Upper lobe of right lung (tissue), 1 donor: ENCODE data around the gene HMGCS2. TPM values are rescaled to one million over a fixed set of nuclear protein-coding genes. Genes with fewer than 3 reads are reported as not detected.

Experiments
- ATAC-seq: fragments of 200-7000 bp; cut with Tn5 transposase; one replicate; pipeline ENCODE4 v1.9.1; 2020; ENCODE audit warnings: mild to moderate bottlenecking, moderate library complexity
- DNase-seq: peaks from one replicate; pipeline ENCODE4 v3.0.0-alpha.2; 2020
- H3K27ac ChIP-seq: fragments of 200-600 bp; one replicate; pipeline ENCODE4 v1.8.0; 2022
- H3K27me3 ChIP-seq: fragments of 200-600 bp; one replicate; pipeline ENCODE4 v1.8.0; 2022; ENCODE audit warnings: mild to moderate bottlenecking
- H3K36me3 ChIP-seq: fragments of 200-600 bp; one replicate; pipeline ENCODE4 v1.8.0; 2022
- H3K4me1 ChIP-seq: fragments of 200-600 bp; one replicate; pipeline ENCODE4 v1.8.0; 2022
- H3K4me3 ChIP-seq: fragments of 200-600 bp; one replicate; pipeline ENCODE4 v1.8.0; 2022; ENCODE audit warnings: mild to moderate bottlenecking
- H3K9me3 ChIP-seq: fragments of 200-600 bp; one replicate; pipeline ENCODE4 v1.8.0; 2022
- intact Hi-C: fragments of 100-400 bp; cut with DNase I; formaldehyde crosslinking; loops from one replicate; pipeline ENCODE4 v1.11.0; 2022
- total RNA-seq: library from RNA; stranded (reverse); fragmentation: NEBNext Ultra II Directional; extraction: Animal tissue kit (Norgen Biotek cat#: 25700); gene quantifications from one replicate; pipeline ENCODE4 v1.2.1, GENCODE V29; 2021
- TF ChIP-seq, protein P1 (sequence below): fragments of 200-600 bp; IDR thresholded peaks from one replicate; pipeline ENCODE4 v1.8.0; 2022; ENCODE audit warnings: antibody characterized with exemption
- donor health status: DM: no; HTN: yes; CAD: no; lungs with severe emphysema.

The HMGCS2 gene
- total RNA-seq, 1 donor from 2014 or later: not detected

DNA sequence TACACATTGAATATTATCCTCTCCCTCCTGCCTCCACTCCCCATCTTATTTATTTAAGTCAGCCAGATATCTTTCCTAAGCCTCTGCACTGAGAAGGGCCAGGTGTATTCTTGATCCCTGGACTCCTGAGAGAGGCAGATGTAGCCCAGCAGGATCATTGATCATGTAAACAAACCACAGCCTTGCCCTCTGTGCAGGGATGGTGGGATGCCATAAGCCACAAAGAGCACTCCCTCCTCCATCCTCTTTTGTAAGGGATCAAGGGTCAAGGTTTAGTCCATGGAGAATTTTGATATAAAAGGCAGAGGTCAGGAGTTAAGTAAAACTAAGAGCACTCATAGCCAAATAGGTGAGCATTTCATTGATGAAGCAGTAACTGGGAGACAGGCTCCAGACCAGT, 39.7 kb downstream of the HMGCS2 start:
- TF ChIP-seq, protein P1, sequence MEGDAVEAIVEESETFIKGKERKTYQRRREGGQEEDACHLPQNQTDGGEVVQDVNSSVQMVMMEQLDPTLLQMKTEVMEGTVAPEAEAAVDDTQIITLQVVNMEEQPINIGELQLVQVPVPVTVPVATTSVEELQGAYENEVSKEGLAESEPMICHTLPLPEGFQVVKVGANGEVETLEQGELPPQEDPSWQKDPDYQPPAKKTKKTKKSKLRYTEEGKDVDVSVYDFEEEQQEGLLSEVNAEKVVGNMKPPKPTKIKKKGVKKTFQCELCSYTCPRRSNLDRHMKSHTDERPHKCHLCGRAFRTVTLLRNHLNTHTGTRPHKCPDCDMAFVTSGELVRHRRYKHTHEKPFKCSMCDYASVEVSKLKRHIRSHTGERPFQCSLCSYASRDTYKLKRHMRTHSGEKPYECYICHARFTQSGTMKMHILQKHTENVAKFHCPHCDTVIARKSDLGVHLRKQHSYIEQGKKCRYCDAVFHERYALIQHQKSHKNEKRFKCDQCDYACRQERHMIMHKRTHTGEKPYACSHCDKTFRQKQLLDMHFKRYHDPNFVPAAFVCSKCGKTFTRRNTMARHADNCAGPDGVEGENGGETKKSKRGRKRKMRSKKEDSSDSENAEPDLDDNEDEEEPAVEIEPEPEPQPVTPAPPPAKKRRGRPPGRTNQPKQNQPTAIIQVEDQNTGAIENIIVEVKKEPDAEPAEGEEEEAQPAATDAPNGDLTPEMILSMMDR: no peak
- DNase-seq (no peak), ATAC-seq (no peak)
- intact Hi-C loops: no loop called here
- Histone ChIP-seq H3K27ac (no peak overlapping the region), H3K9me3 (no peaks in the 10 kb centered on the region), H3K4me3 (no peak overlapping the region), H3K27me3 (no peaks in the 10 kb centered on the region), H3K36me3 (no peaks in the 10 kb centered on the region), H3K4me1 (no peaks in the 10 kb centered on the region)

GRCh38 chr1:119727991-119728390, 40.7 kb downstream of the HMGCS2 start:
- H3K4me1 ChIP-seq: no peaks in the 10 kb centered on the region
- H3K27me3 ChIP-seq: no peaks in the 10 kb centered on the region
- no peak for DNase-seq
- H3K9me3 ChIP-seq: no peaks in the 10 kb centered on the region
- TF ChIP-seq, protein P1: no peak
- no peak overlapping the region for H3K27ac ChIP-seq
- intact Hi-C loops: no loop called here
- no peak overlapping the region for H3K4me3 ChIP-seq
- no peaks in the 10 kb centered on the region for H3K36me3 ChIP-seq
- no peak for ATAC-seq

DNA sequence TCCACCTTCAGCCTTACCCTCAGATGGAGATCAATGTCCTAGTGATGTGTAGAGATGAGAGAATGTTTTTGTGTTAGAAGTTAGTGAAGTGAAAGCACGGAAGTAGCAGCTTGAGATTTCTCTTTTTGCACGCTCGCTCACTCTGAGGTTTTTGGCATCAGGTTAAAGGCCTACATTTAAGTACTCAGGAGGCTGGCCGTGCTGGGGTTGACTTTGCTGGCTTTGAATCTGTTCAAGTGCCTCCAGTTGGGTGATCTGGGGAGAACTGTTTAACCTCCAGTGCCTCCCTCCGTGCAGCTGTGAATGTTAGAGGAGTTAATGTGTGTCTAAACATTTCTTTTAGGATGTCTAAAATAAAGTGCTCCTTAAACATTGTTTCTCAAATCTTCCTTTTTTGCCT, 43.1 kb downstream of the HMGCS2 start:
- intact Hi-C loops: no loop called here
- no peak for DNase-seq
- TF ChIP-seq, protein P1: no peak
- H3K36me3 ChIP-seq: no peaks in the 10 kb centered on the region
- H3K4me1 ChIP-seq: no peaks in the 10 kb centered on the region
- H3K27me3 ChIP-seq: no peaks in the 10 kb centered on the region
- H3K4me3 ChIP-seq: no peak overlapping the region
- H3K9me3 ChIP-seq: no peaks in the 10 kb centered on the region
- no peak overlapping the region for H3K27ac ChIP-seq
- ATAC-seq: no peak

DNA sequence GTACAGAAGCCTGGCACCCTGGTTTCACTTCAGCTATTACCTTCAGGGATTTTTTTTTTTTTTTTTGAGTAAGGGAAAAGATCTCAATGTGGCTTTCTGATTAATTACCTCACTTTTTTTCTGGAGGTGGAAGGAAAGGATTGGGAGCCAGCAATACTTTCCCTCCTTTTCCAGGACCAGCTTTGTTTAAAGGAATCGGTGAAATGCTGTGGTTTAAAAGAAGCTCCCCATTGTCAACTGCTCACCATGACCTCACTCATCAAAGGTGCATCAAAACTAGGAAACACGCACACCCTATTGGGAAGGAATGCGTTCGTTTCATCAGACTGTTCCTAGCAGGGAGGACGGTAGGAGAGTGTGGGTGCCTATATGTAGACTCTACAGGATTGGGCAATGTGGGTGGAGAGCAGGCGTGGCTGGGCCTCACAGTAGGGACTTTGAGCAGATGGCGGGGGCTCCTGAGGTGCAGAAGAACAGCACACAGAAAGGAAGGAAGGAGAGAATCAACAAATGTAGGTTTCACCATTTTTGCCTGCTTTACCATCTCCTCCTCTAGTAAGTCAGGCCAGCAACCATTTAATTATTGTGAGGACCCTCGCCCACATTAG, 44.0 kb downstream of the HMGCS2 start:
- Histone ChIP-seq H3K9me3 (no peaks in the 10 kb centered on the region), H3K4me1 (no peaks in the 10 kb centered on the region), H3K4me3 (no peak overlapping the region), H3K27ac (no peak overlapping the region), H3K27me3 (no peaks in the 10 kb centered on the region), H3K36me3 (no peaks in the 10 kb centered on the region)
- DNase-seq (no peak), ATAC-seq (no peak)
- TF ChIP-seq, protein P1: no peak
- intact Hi-C loops: no loop called here

DNA sequence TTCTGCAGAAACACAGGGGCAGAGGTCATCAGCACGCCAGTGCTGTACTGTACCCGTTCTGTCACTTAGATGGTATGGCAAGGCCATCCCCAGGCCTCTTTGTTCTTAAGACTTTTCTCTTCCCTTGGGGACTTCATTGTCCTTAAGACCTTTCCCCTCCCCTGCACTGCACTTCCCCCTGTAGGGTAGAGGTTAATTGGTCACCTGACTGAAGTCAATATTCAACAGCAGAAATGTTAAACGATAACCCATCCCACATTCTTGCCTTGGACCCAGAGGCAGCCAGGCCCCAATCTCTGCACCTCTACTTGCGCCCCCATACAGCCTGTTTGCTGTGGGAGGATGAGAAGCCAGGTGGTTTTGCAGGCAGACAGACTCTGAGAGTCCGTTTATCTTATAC, 46.8 kb downstream of the HMGCS2 start:
- Histone ChIP-seq H3K36me3 (no peaks in the 10 kb centered on the region), H3K9me3 (no peaks in the 10 kb centered on the region), H3K4me1 (no peaks in the 10 kb centered on the region), H3K4me3 (no peak overlapping the region), H3K27ac (no peak overlapping the region), H3K27me3 (no peaks in the 10 kb centered on the region)
- DNase-seq (no peak), ATAC-seq (no peak)
- TF ChIP-seq, protein P1: no peak
- intact Hi-C loops: no loop called here

DNA sequence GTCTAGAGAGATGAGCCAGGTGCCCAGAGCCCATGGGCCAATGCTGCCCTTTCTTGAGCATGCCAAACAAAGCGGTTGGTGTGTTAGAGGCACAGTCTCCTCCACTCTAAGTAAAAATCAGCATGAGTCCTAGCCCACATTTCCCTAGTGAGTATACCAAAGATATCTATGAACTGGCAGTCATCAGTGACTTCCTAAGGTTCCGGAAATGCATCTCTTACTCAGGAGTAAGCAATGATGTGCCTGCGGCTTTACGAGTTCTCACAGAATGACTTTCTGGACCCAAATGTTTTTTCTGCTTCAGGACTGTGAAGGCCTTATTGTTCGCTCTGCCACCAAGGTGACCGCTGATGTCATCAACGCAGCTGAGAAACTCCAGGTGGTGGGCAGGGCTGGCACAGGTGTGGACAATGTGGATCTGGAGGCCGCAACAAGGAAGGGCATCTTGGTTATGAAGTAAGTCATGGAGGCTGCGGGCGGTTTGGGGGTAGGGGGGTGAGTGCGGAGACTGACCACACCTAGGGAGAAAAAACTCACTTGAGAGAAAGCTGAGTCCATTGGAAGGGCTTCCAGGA, 47.8 kb downstream of the HMGCS2 start:
- no peak for ATAC-seq
- intact Hi-C loops: no loop called here
- no peak for DNase-seq

More for the DNA sequence above, 47.8 kb downstream of the HMGCS2 start:
- Histone ChIP-seq H3K27me3 (no peaks in the 10 kb centered on the region), H3K4me1 (no peaks in the 10 kb centered on the region), H3K27ac (no peak overlapping the region), H3K4me3 (no peak overlapping the region), H3K9me3 (no peaks in the 10 kb centered on the region), H3K36me3 (no peaks in the 10 kb centered on the region)
- TF ChIP-seq, protein P1: no peak
